SK-N-SH (cell line): ENCODE data around the gene CCDC57. TPM values are rescaled to one million over a fixed set of nuclear protein-coding genes. Genes with fewer than 3 reads are reported as not detected.

Source experiments
- CTCF ChIA-PET: fragments of 300-600, 350-600 bp; formaldehyde crosslinking; extraction: SDS; loops from one replicate; lab custom pipeline; 2021; lab: Yijun Ruan, JAX
- POLR2A ChIA-PET: fragments of 350-600 bp; sonication (Branson Sonifier 250); formaldehyde crosslinking; extraction: SDS; loops from one replicate; lab custom pipeline; 2020; ENCODE audit warnings: antibody characterized with exemption, inconsistent platforms; lab: Yijun Ruan, JAX
- DNase-seq: peaks from one replicate; pipeline ENCODE4 v3.0.0; 2012
- H2AFZ ChIP-seq: fragments of 200-600 bp; sonication (generic); 2 replicates; pipeline ENCODE4 v1.8.1; 2016; ENCODE audit warnings: antibody characterized with exemption, mild to moderate bottlenecking, low read depth
- H3F3A ChIP-seq: fragments of 200-600 bp; sonication (generic); replicated peaks from 2 replicates; pipeline ENCODE3; 2016; ENCODE audit warnings: antibody characterized with exemption, mild to moderate bottlenecking; ENCODE audit not compliant: insufficient read depth
- H3K27ac ChIP-seq, 2 experiments: fragments of 200-500 bp in 1 of 2; fragments of 200-600 bp in 1 of 2; sonication (Bioruptor generic) in 1 of 2; sonication (generic), shearing (Covaris generic) in 1 of 2; 2 replicates each; pipeline versions ENCODE4 v1.5.1 to v1.6.1; 2014 to 2016; ENCODE audit warnings: low read depth in 2 of 2, inconsistent platforms in 1 of 2, low read length in 1 of 2, mild to moderate bottlenecking in 1 of 2, mixed read lengths in 1 of 2
- H3K27me3 ChIP-seq: fragments of 200-600 bp; sonication (generic), shearing (Covaris generic); 2 replicates; pipeline ENCODE4 v1.6.1; 2016; ENCODE audit warnings: mixed run types; ENCODE audit not compliant: insufficient read depth
- H3K36me3 ChIP-seq, 2 experiments: fragments of 200-500 bp in 1 of 2; fragments of 200-600 bp in 1 of 2; sonication (Bioruptor generic) in 1 of 2; sonication (generic) in 1 of 2; replicated peaks in 1 of 2; 2 replicates each; pipeline versions ENCODE3 to v1.5.1; 2014 to 2016; ENCODE audit warnings: low read length in 1 of 2, mild to moderate bottlenecking in 1 of 2; ENCODE audit not compliant: insufficient read depth in 2 of 2, control insufficient read depth in 1 of 2
- H3K4me1 ChIP-seq, 2 experiments: fragments of 200-500 bp in 1 of 2; fragments of 200-600 bp in 1 of 2; sonication (Bioruptor generic) in 1 of 2; sonication (generic), shearing (Covaris generic) in 1 of 2; 2 replicates each; pipeline versions ENCODE4 v1.5.1 to v1.6.1; 2014 to 2016; ENCODE audit warnings: low read depth in 1 of 2, low read length in 1 of 2, mixed run types in 1 of 2; ENCODE audit not compliant: insufficient read depth in 2 of 2, control insufficient read depth in 1 of 2
- H3K4me2 ChIP-seq: fragments of 200-600 bp; sonication (generic), shearing (Covaris generic); 2 replicates; pipeline ENCODE4 v1.6.1; 2017; ENCODE audit warnings: mixed run types
- H3K4me3 ChIP-seq, 2 experiments: fragments of 200-500 bp in 1 of 2; fragments of 200-600 bp in 1 of 2; sonication (Bioruptor generic) in 1 of 2; sonication (generic), shearing (Covaris generic) in 1 of 2; 2 replicates each; pipeline versions ENCODE4 v1.5.1 to v1.8.1; 2014 to 2016; ENCODE audit warnings: low read depth in 2 of 2, inconsistent platforms in 1 of 2, low read length in 1 of 2, mild to moderate bottlenecking in 1 of 2, mixed read lengths in 1 of 2, moderate library complexity in 1 of 2
- H3K79me2 ChIP-seq: fragments of 200-600 bp; sonication (generic); 2 replicates; pipeline ENCODE4 v1.8.1; 2017; ENCODE audit warnings: mild to moderate bottlenecking; ENCODE audit not compliant: insufficient read depth
- H3K9ac ChIP-seq: fragments of 200-600 bp; sonication (generic); 2 replicates; pipeline ENCODE4 v1.6.1; 2017; ENCODE audit warnings: mixed run types
- H3K9me2 ChIP-seq: fragments of 200-600 bp; sonication (generic); 2 replicates; pipeline ENCODE4 v1.6.1; 2017; ENCODE audit warnings: mixed run types
- H3K9me3 ChIP-seq: fragments of 200-600 bp; sonication (generic); 2 replicates; pipeline ENCODE4 v1.6.1; 2017; ENCODE audit warnings: mixed run types, mild to moderate bottlenecking, moderate library complexity
- H4K20me1 ChIP-seq: fragments of 200-600 bp; sonication (generic); 2 replicates; pipeline ENCODE4 v1.6.1; 2017; ENCODE audit warnings: mild to moderate bottlenecking, mixed run types; ENCODE audit not compliant: insufficient read depth
- EP300 ChIP-seq, 2 experiments: IDR thresholded peaks; 2 replicates each; pipeline versions ENCODE4 v1.4.0 to v1.6.1; 2012; ENCODE audit warnings: borderline replicate concordance in 1 of 2, low read depth in 1 of 2, low read length in 1 of 2
- EZH2phosphoT487 ChIP-seq: fragments of 200-600 bp; sonication (generic); IDR thresholded peaks from 2 replicates; pipeline ENCODE4 v1.6.1; 2017; ENCODE audit warnings: low read depth, mixed run types, mild to moderate bottlenecking, antibody characterized with exemption, moderate library complexity, borderline replicate concordance
- FOXJ3 ChIP-seq: sonication (generic); formaldehyde crosslinking; IDR thresholded peaks from 2 replicates; pipeline ENCODE4 v1.5.1; 2020; ENCODE audit warnings: mild to moderate bottlenecking, missing genetic modification reagents
- JUND ChIP-seq: IDR thresholded peaks from 2 replicates; pipeline ENCODE4 v1.4.0; 2012
- NRF1 ChIP-seq: IDR thresholded peaks from 2 replicates; pipeline ENCODE4 v1.6.1; 2012; ENCODE audit warnings: low read depth, mild to moderate bottlenecking, low read length
- POLR2AphosphoS5 ChIP-seq: IDR thresholded peaks from 2 replicates; pipeline ENCODE4 v1.6.1; 2012; ENCODE audit warnings: low read depth, low read length
- RCOR1 ChIP-seq: fragments of 150-350 bp; IDR thresholded peaks from 2 replicates; pipeline ENCODE4 v1.6.1; 2017; ENCODE audit warnings: antibody characterized with exemption, low read length
- RFX5 ChIP-seq: IDR thresholded peaks from 2 replicates; pipeline ENCODE4 v1.6.1; 2012; ENCODE audit warnings: mild to moderate bottlenecking, improper control_type of control experiment, low read length
- RXRA ChIP-seq: IDR thresholded peaks from 2 replicates; pipeline ENCODE4 v1.4.0; 2012; ENCODE audit warnings: low read depth, mild to moderate bottlenecking, borderline replicate concordance
- SIN3A ChIP-seq: IDR thresholded peaks from 2 replicates; pipeline ENCODE4 v1.6.1; 2012; ENCODE audit warnings: low read depth, mild to moderate bottlenecking, low read length, moderate library complexity, borderline replicate concordance
- TCF12 ChIP-seq: IDR thresholded peaks from 2 replicates; pipeline ENCODE4 v1.4.0; 2012
- WGBS: methylation state at CpG from one replicate; pipeline ENCODE4 v1.1.6; 2017; ENCODE audit warnings: low lambda C conversion rate; 5-methylcytosine and 5-hydroxymethylcytosine counted together
- polyA plus RNA-seq, 3 experiments: library from polyadenylated mRNA; depleted of rRNA; stranded (reverse); fragments of >200 nt; gene quantifications; 2 replicates each; pipeline ENCODE4 v1.2.3, GENCODE V29; 2012
- TF ChIP-seq, protein P1 (sequence below): fragments of 150-350 bp; IDR thresholded peaks from 2 replicates; pipeline ENCODE4 v1.6.1; 2017; ENCODE audit warnings: antibody characterized with exemption, low read length, low read depth, borderline replicate concordance
- TF ChIP-seq, protein P2 (sequence below): fragments of 150-350 bp; IDR thresholded peaks from 2 replicates; pipeline ENCODE4 v1.6.1; 2016; ENCODE audit warnings: mild to moderate bottlenecking, low read depth, low read length
- TF ChIP-seq, protein P3 (sequence below): fragments of 200-600 bp; sonication (generic); IDR thresholded peaks from 2 replicates; pipeline ENCODE4 v1.6.1; 2017; ENCODE audit warnings: antibody characterized with exemption, mild to moderate bottlenecking, moderate library complexity
- TF ChIP-seq, protein P4 (sequence below): IDR thresholded peaks from 2 replicates; pipeline ENCODE4 v1.6.1; 2012; ENCODE audit warnings: mild to moderate bottlenecking, low read depth, low read length, moderate library complexity

The CCDC57 gene
- polyA plus RNA-seq, 1 of the 3 experiments (the other 2 are of a cell fraction): 68.6 TPM

DNA sequence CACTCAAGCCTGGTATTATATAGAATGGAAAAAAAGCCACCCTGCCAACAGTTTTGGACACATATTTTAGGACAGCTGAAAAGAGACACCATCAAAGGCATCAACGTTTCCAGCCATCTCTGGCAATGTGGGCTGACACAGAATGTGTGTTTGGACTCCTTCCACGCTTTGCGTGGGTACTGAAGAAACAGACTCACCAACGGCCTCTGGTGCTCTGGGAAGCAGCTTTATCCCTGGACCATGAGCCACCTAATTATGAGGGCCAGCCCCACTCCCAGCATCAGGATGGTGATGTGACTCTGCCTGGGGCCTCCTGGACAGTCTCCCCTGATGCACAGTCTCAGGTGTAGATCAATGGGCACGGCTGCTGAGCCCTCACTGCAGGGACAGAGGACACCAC is 27.9 kb downstream of the CCDC57 start:
- H3K9me3 ChIP-seq: no peaks in the 10 kb centered on the region
- WGBS: 90% methylated on average over 5 of the region's 5 CpGs
- TF ChIP-seq RFX5: no peak
- TF ChIP-seq EP300 (IDR thresholded peaks at IDR 0.05; ENCODE audit: borderline replicate concordance in 1 of 2, low read depth in 1 of 2, low read length in 1 of 2): no peak
- TF ChIP-seq, protein P1, sequence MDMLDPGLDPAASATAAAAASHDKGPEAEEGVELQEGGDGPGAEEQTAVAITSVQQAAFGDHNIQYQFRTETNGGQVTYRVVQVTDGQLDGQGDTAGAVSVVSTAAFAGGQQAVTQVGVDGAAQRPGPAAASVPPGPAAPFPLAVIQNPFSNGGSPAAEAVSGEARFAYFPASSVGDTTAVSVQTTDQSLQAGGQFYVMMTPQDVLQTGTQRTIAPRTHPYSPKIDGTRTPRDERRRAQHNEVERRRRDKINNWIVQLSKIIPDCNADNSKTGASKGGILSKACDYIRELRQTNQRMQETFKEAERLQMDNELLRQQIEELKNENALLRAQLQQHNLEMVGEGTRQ: no peak
- TF ChIP-seq RCOR1: no peak
- no peak for TF ChIP-seq POLR2AphosphoS5
- no peak for TF ChIP-seq SIN3A
- TF ChIP-seq, protein P2, sequence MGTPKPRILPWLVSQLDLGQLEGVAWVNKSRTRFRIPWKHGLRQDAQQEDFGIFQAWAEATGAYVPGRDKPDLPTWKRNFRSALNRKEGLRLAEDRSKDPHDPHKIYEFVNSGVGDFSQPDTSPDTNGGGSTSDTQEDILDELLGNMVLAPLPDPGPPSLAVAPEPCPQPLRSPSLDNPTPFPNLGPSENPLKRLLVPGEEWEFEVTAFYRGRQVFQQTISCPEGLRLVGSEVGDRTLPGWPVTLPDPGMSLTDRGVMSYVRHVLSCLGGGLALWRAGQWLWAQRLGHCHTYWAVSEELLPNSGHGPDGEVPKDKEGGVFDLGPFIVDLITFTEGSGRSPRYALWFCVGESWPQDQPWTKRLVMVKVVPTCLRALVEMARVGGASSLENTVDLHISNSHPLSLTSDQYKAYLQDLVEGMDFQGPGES: no peak
- no peak for TF ChIP-seq NRF1
- TF ChIP-seq, protein P3, sequence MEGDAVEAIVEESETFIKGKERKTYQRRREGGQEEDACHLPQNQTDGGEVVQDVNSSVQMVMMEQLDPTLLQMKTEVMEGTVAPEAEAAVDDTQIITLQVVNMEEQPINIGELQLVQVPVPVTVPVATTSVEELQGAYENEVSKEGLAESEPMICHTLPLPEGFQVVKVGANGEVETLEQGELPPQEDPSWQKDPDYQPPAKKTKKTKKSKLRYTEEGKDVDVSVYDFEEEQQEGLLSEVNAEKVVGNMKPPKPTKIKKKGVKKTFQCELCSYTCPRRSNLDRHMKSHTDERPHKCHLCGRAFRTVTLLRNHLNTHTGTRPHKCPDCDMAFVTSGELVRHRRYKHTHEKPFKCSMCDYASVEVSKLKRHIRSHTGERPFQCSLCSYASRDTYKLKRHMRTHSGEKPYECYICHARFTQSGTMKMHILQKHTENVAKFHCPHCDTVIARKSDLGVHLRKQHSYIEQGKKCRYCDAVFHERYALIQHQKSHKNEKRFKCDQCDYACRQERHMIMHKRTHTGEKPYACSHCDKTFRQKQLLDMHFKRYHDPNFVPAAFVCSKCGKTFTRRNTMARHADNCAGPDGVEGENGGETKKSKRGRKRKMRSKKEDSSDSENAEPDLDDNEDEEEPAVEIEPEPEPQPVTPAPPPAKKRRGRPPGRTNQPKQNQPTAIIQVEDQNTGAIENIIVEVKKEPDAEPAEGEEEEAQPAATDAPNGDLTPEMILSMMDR: no peak
- TF ChIP-seq TCF12: no peak
- no peak for TF ChIP-seq JUND
- TF ChIP-seq FOXJ3: no peak
- TF ChIP-seq RXRA: no peak
- TF ChIP-seq EZH2phosphoT487: no peak
- TF ChIP-seq, protein P4, sequence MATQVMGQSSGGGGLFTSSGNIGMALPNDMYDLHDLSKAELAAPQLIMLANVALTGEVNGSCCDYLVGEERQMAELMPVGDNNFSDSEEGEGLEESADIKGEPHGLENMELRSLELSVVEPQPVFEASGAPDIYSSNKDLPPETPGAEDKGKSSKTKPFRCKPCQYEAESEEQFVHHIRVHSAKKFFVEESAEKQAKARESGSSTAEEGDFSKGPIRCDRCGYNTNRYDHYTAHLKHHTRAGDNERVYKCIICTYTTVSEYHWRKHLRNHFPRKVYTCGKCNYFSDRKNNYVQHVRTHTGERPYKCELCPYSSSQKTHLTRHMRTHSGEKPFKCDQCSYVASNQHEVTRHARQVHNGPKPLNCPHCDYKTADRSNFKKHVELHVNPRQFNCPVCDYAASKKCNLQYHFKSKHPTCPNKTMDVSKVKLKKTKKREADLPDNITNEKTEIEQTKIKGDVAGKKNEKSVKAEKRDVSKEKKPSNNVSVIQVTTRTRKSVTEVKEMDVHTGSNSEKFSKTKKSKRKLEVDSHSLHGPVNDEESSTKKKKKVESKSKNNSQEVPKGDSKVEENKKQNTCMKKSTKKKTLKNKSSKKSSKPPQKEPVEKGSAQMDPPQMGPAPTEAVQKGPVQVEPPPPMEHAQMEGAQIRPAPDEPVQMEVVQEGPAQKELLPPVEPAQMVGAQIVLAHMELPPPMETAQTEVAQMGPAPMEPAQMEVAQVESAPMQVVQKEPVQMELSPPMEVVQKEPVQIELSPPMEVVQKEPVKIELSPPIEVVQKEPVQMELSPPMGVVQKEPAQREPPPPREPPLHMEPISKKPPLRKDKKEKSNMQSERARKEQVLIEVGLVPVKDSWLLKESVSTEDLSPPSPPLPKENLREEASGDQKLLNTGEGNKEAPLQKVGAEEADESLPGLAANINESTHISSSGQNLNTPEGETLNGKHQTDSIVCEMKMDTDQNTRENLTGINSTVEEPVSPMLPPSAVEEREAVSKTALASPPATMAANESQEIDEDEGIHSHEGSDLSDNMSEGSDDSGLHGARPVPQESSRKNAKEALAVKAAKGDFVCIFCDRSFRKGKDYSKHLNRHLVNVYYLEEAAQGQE: no peak
- H3K27me3 ChIP-seq: no peaks in the 10 kb centered on the region
- no peak overlapping the region for H3K27ac ChIP-seq
- no peak overlapping the region for H3K4me2 ChIP-seq
- H2AFZ ChIP-seq: no peak overlapping the region
- peaks cover 22 to 38% of the 10 kb centered on the region in 2 experiments for H3K36me3 ChIP-seq
- H4K20me1 ChIP-seq: no peaks in the 10 kb centered on the region
- H3K4me3 ChIP-seq: no peak overlapping the region
- POLR2A ChIA-PET: no interaction called here
- no peak for DNase-seq
- no peaks in the 10 kb centered on the region for H3F3A ChIP-seq
- H3K9me2 ChIP-seq: no peaks in the 10 kb centered on the region
- CTCF ChIA-PET: interaction anchor here (0.9 to 1.2 kb wide), 3 partner anchors 19 to 154 kb away, joined by 3 to 5 read pairs (median 3); no protein-coding TSS in a partner anchor
- no peaks in the 10 kb centered on the region; a peak in 1 of 4 replicates for H3K4me1 ChIP-seq
- H3K9ac ChIP-seq: no peak overlapping the region
- H3K79me2 ChIP-seq: no peaks in the 10 kb centered on the region
